Measurements from ENCODE around the gene C1D.
"Not testable (repeated sequence)": the region's sequence is repeated elsewhere in the genome, so short reads cannot be mapped to it uniquely, and the experiment has no call there.

DNA sequence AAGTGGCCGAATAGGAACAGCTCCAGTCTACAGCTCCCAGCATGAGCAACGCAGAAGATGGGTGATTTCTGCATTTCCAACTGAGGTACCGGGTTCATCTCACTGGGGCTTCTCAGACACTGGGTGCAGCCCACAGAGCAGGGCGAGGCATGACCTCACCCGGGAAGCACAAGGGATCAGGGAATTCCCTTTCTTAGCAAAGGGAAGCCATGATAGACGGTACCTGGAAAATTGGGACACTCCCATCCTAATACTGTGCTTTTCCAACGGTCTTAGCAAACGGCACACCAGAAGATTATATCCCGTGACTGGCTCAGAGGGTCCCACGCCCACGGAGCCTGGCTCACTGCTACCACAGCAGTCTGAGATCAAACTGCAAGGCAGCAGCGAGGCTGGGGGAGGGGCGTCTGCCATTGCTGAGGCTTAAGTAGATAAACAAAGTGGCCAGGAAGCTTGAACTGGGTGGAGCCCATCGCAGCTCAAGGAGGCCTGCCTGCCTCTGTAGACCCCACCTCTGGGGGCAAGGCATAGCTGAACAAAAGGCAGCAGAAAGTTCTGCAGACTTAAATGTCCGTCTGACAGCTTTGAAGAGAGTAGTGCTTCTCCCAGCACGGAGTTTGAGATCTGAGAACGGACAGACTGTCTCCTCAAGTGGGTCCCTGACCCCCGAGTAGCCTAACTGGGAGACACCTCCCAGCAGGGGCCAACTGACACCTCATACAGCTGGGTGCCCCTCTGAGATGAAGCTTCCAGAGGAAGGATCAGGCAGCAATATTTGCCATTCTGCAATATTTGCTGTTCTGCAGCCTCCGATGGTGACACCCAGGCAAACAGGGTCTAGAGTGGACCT, 1.2 kb upstream of the C1D start:
- TF ChIP-seq POLR2A (IDR thresholded peaks at IDR 0.05): not testable (repeated sequence)
- TF ChIP-seq, protein P1, sequence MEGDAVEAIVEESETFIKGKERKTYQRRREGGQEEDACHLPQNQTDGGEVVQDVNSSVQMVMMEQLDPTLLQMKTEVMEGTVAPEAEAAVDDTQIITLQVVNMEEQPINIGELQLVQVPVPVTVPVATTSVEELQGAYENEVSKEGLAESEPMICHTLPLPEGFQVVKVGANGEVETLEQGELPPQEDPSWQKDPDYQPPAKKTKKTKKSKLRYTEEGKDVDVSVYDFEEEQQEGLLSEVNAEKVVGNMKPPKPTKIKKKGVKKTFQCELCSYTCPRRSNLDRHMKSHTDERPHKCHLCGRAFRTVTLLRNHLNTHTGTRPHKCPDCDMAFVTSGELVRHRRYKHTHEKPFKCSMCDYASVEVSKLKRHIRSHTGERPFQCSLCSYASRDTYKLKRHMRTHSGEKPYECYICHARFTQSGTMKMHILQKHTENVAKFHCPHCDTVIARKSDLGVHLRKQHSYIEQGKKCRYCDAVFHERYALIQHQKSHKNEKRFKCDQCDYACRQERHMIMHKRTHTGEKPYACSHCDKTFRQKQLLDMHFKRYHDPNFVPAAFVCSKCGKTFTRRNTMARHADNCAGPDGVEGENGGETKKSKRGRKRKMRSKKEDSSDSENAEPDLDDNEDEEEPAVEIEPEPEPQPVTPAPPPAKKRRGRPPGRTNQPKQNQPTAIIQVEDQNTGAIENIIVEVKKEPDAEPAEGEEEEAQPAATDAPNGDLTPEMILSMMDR (IDR thresholded peaks at IDR 0.05): not testable (repeated sequence)
